Measurements from ENCODE around the gene DEFB127. TPM values are rescaled to one million over a fixed set of nuclear protein-coding genes. Genes with fewer than 3 reads are reported as not detected.

Gene DEFB127
- total and polyA plus RNA-seq, 2 of the 8 experiments (the other 6 are each of a cell fraction or from before 2014, with no cell fraction given): not detected

- TF ChIP-seq RXRA (IDR thresholded peaks at IDR 0.05; ENCODE audit: insufficient read depth, low read depth, low read length) (no peak), MAX (IDR thresholded peaks at IDR 0.05) (no peak), CTBP2 (IDR thresholded peaks at IDR 0.05; ENCODE audit: borderline replicate concordance, insufficient read depth, insufficient read length, low read length) (no peak), FOSL1 (IDR thresholded peaks at IDR 0.05; ENCODE audit: insufficient read depth, low read depth, low read length) (no peak), CHD7 (IDR thresholded peaks at IDR 0.05; ENCODE audit: insufficient replicate concordance, low read length) (no peak)
Observed at GRCh38 chr20:168876-169275, 11.6 kb downstream of the DEFB127 start (continued).
